Liver (tissue), 9 donors: ENCODE results near the gene HOXC11. TPM values are rescaled to one million over a fixed set of nuclear protein-coding genes. Genes with fewer than 3 reads are reported as not detected.

ENCODE experiments used
- DNase-seq: peaks from one replicate; pipeline ENCODE4 v3.0.0-alpha.2; 2017; ENCODE audit warnings: low spot score
- H3K27ac ChIP-seq, 2 donors: one replicate each; pipeline ENCODE4 v1.7.0; 2013; ENCODE audit warnings: inconsistent platforms in 2 of 2, low read length in 2 of 2, control low read depth in 1 of 2, low read depth in 1 of 2, mild to moderate bottlenecking in 1 of 2
- H3K27me3 ChIP-seq, 4 donors: one replicate each; pipeline versions ENCODE4 v1.6.1 to v1.7.0; 2013; ENCODE audit warnings: low read length in 3 of 4, inconsistent platforms in 1 of 4, mild to moderate bottlenecking in 1 of 4, moderate library complexity in 1 of 4; ENCODE audit not compliant: control insufficient read depth in 4 of 4, insufficient read depth in 4 of 4
- H3K36me3 ChIP-seq, 4 donors: one replicate each; pipeline versions ENCODE4 v1.6.1 to v1.7.0; 2013; ENCODE audit warnings: low read length in 3 of 4, mild to moderate bottlenecking in 3 of 4, low read depth in 1 of 4, moderate library complexity in 1 of 4; ENCODE audit not compliant: control insufficient read depth in 4 of 4, insufficient read depth in 3 of 4
- H3K4me1 ChIP-seq, 4 donors: one replicate each; pipeline versions ENCODE4 v1.6.1 to v1.7.0; 2013; ENCODE audit warnings: low read length in 3 of 4, mild to moderate bottlenecking in 3 of 4, moderate library complexity in 1 of 4; ENCODE audit not compliant: control insufficient read depth in 4 of 4, insufficient read depth in 4 of 4
- H3K4me3 ChIP-seq, 3 donors: one replicate each; pipeline versions ENCODE4 v1.6.1 to v1.7.0; 2013; ENCODE audit warnings: low read length in 3 of 3, control low read depth in 1 of 3, low read depth in 1 of 3, mild to moderate bottlenecking in 1 of 3
- H3K9ac ChIP-seq, 2 donors: one replicate each; pipeline ENCODE4 v1.7.0; 2013; ENCODE audit warnings: low read length in 2 of 2, mild to moderate bottlenecking in 2 of 2, moderate library complexity in 2 of 2, control low read depth in 1 of 2, low read depth in 1 of 2
- H3K9me3 ChIP-seq, 4 donors: one replicate each; pipeline versions ENCODE4 v1.6.1 to v1.7.0; 2013; ENCODE audit warnings: low read length in 3 of 4; ENCODE audit not compliant: control insufficient read depth in 4 of 4
- CTCF ChIP-seq: fragments of 150-350 bp; IDR thresholded peaks from 2 replicates; pipeline ENCODE4 v1.5.1; 2017; ENCODE audit warnings: improper control_type of control experiment, low read depth, low read length; ENCODE audit not compliant: missing input control
- EGR1 ChIP-seq, 2 donors: IDR thresholded peaks; 2 replicates each; pipeline ENCODE4 v1.6.1; 2016 to 2018; ENCODE audit warnings: antibody characterized with exemption in 2 of 2, low read depth in 2 of 2
- FOXA1 ChIP-seq: IDR thresholded peaks from 2 replicates; pipeline ENCODE4 v1.6.1; 2016; ENCODE audit warnings: antibody characterized with exemption
- FOXA2 ChIP-seq: IDR thresholded peaks from 2 replicates; pipeline ENCODE4 v1.6.1; 2016; ENCODE audit warnings: antibody characterized with exemption
- GABPA ChIP-seq, 2 donors: IDR thresholded peaks in 1 of 2; conservative IDR thresholded peaks in 1 of 2; 2 replicates each; pipeline ENCODE4 v1.6.1; 2016; ENCODE audit warnings: antibody characterized with exemption in 2 of 2, mild to moderate bottlenecking in 1 of 2, moderate library complexity in 1 of 2
- HNF4A ChIP-seq, 2 donors: conservative IDR thresholded peaks; 2 replicates each; pipeline ENCODE4 v1.6.1; 2016; ENCODE audit warnings: antibody characterized with exemption in 2 of 2, mild to moderate bottlenecking in 2 of 2
- HNF4G ChIP-seq: IDR thresholded peaks from 2 replicates; pipeline ENCODE4 v1.6.1; 2016; ENCODE audit warnings: antibody characterized with exemption
- NR2F2 ChIP-seq: IDR thresholded peaks from 2 replicates; pipeline ENCODE4 v1.6.1; 2016; ENCODE audit warnings: antibody characterized with exemption
- RAD21 ChIP-seq, 2 donors: IDR thresholded peaks; 2 replicates each; pipeline ENCODE4 v1.6.1; 2016; ENCODE audit warnings: antibody characterized with exemption in 2 of 2, mild to moderate bottlenecking in 2 of 2
- REST ChIP-seq: IDR thresholded peaks from 2 replicates; pipeline ENCODE4 v1.6.1; 2016; ENCODE audit warnings: antibody characterized with exemption, mild to moderate bottlenecking
- RXRA ChIP-seq, 2 donors: IDR thresholded peaks; 2 replicates each; pipeline ENCODE4 v1.6.1; 2017 to 2018; ENCODE audit warnings: antibody characterized with exemption in 2 of 2, mild to moderate bottlenecking in 1 of 2
- SP1 ChIP-seq: IDR thresholded peaks from 2 replicates; pipeline ENCODE4 v1.6.1; 2018; ENCODE audit warnings: antibody characterized with exemption, mild to moderate bottlenecking
- TAF1 ChIP-seq: conservative IDR thresholded peaks from 2 replicates; pipeline ENCODE4 v1.6.1; 2016; ENCODE audit warnings: antibody characterized with exemption, mild to moderate bottlenecking
- YY1 ChIP-seq: IDR thresholded peaks from 2 replicates; pipeline ENCODE4 v1.6.1; 2016; ENCODE audit warnings: antibody characterized with exemption, mild to moderate bottlenecking
- ZBTB33 ChIP-seq: IDR thresholded peaks from 2 replicates; pipeline ENCODE4 v1.6.1; 2016; ENCODE audit warnings: antibody characterized with exemption
- WGBS: extraction: QIAGEN DNeasy Blood & Tissue Kit; methylation state at CpG from one replicate; pipeline ENCODE4 v1.1.7; 2013; 5-methylcytosine and 5-hydroxymethylcytosine counted together
- polyA plus RNA-seq, 2 donors: library from polyadenylated mRNA; stranded (reverse) in 1 of 2; unstranded in 1 of 2; fragments of 200-250 nt in 1 of 2; fragments of >200 nt in 1 of 2; fragmentation: Nextera tagmentation in 1 of 2; extraction: Ambion mirVana in 1 of 2; gene quantifications; one replicate each; pipeline versions ENCODE4 v1.2.1 to v1.2.3, GENCODE V29; 2013 to 2015
- total RNA-seq, 2 donors: library from RNA; depleted of rRNA; stranded (reverse); fragments of >200 nt; gene quantifications; one replicate each; pipeline ENCODE4 v1.2.3, GENCODE V29; 2014
- donor health status: healthy.
- donor health status: healthy.
- donor health status: healthy.
- donor health status: healthy.
- donor health status: healthy.

The HOXC11 gene
- total RNA-seq = not detected
- polyA plus RNA-seq = not detected

DNA sequence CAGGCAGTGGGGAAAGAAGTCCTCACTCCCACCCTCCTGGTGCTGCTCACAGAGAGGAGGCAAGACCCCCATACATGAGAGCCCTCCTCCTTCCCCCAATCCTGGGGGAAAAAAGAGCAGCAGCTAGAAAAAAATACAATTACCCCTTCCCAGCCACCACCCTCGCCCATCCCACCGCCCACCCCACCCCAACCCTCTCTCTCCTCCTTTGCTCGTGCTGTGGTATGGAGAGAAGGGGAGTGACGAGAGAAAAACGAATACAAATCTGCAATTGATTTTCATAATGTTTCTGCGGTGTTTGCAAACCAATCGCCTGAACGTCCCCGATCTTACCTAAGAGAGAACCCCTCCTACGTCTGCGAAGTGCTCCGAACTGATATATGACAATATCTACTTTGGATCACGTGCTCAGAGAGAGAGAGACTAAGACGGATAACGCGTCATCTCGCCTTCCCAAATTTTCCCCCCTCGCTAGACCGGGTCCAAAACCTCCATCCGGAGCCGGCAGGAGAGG, at the start of gene HOXC11:
TSS of gene HOXC11 (plus strand) at position 405 of the 514 bp plus-strand sequence. CDS start 116 bp downstream, outside the sequence.
- Histone ChIP-seq H3K9me3 (no peaks in the 10 kb centered on the region), H3K4me1 (peaks cover 0 to 10% (median 4%) of the 10 kb centered on the region in 4 donors), H3K27ac (no peak within 1 kb of the TSS), H3K36me3 (no peaks in the 10 kb centered on the region), H3K27me3 (peaks cover 5 to 52% (median 32%) of the 10 kb centered on the region in 4 donors), H3K9ac (no peak within 1 kb of the TSS), H3K4me3 (no peak within 1 kb of the TSS)
- no peak for TF ChIP-seq CTCF
- TF ChIP-seq SP1 = no peak
- no peak for TF ChIP-seq NR2F2
- no peak for TF ChIP-seq GABPA (IDR thresholded peaks at IDR 0.05 in 1 of 2, conservative IDR thresholded peaks at IDR 0.05 in 1 of 2)
- TF ChIP-seq FOXA2 = no peak
- TF ChIP-seq ZBTB33 = no peak
- TF ChIP-seq YY1 = no peak
- no peak for TF ChIP-seq REST
- TF ChIP-seq EGR1 (IDR thresholded peaks at IDR 0.05; ENCODE audit: low read depth in 2 of 2) = no peak
- TF ChIP-seq TAF1 = no peak
- TF ChIP-seq FOXA1 = no peak
- TF ChIP-seq RXRA (IDR thresholded peaks at IDR 0.05) = no peak
- no peak for TF ChIP-seq HNF4A (conservative IDR thresholded peaks at IDR 0.05)
- no peak for DNase-seq
- 11% methylated on average over 21 of the region's 21 CpGs for WGBS

DNA sequence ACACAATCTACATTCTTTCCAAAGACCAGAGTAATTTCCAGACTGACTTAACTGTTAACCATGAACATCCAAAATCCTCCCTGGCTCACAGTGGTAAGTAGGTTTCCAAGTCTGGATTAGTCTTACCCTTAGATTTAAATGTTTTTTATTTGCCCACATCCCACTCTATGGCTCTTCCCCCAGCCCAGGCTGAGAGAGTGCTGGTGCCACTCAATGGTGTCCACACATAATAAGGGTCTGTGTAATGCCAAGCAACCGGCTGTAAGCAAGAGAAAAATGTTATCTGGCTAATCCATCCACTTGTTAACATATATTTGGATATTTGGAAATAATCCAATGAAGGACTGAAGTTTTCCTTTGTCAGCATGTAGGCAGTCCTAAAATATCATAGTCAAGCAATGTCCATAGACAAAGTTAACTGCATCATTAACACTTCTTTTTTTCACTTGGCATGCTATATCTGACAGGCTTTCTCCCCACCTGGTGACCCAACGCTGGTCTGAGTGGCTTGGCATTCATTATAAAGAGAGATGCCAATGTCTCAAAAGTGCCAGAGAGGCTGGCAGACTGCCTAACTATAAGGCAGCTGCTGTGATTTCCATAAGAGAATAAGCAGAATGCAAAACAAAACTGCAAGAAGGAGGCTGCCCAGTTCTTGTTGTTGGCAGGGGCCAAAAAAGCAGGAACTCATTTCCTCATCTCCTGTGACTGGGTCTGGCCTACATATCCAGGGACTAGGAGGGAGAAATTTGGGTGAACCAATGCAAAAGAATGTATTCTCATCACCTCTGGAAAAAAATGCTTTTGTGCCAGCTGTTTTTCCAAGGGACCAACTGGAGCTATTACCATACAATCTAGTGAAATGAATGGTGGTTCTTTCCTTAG, 48.2 kb upstream of the HOXC11 start:
- TF ChIP-seq TAF1 (no peak), YY1 (no peak), RXRA (IDR thresholded peaks at IDR 0.05) (no peak), RAD21 (IDR thresholded peaks at IDR 0.05) (no peak), HNF4A (conservative IDR thresholded peaks at IDR 0.05) (no peak), HNF4G (no peak), GABPA (IDR thresholded peaks at IDR 0.05 in 1 of 2, conservative IDR thresholded peaks at IDR 0.05 in 1 of 2) (no peak), REST (no peak), EGR1 (IDR thresholded peaks at IDR 0.05; ENCODE audit: low read depth in 2 of 2) (no peak), CTCF (no peak)
- no peak overlapping the region for H3K4me3 ChIP-seq
- no peaks in the 10 kb centered on the region for H3K36me3 ChIP-seq
- peaks cover 5 to 36% (median 13%) of the 10 kb centered on the region in 4 donors for H3K27me3 ChIP-seq
- no peaks in the 10 kb centered on the region for H3K9me3 ChIP-seq
- no peaks in the 10 kb centered on the region for H3K4me1 ChIP-seq
- H3K27ac ChIP-seq = no peak overlapping the region
- DNase-seq = no peak
- H3K9ac ChIP-seq = no peak overlapping the region
- 46% methylated on average over 2 of the region's 2 CpGs for WGBS
